HG03196 (cell line): ENCODE results near the gene TMEM115.
"Not testable (repeated sequence)": the region's sequence is repeated elsewhere in the genome, so short reads cannot be mapped to it uniquely, and the experiment has no call there.

ENCODE experiments used
- ATAC-seq: cut with Tn5 transposase; IDR thresholded peaks from one replicate; pipeline ENCODE4 v1.9.1; 2021; ENCODE audit not compliant: unreplicated experiment

Gene TMEM115

GRCh38 chr3:50319181-50319893 is 40.0 kb downstream of the TMEM115 start:
- no peak for ATAC-seq

- ATAC-seq = no peak
Measured at GRCh38 chr3:50318615-50319014, 40.7 kb downstream of the TMEM115 start.

DNA sequence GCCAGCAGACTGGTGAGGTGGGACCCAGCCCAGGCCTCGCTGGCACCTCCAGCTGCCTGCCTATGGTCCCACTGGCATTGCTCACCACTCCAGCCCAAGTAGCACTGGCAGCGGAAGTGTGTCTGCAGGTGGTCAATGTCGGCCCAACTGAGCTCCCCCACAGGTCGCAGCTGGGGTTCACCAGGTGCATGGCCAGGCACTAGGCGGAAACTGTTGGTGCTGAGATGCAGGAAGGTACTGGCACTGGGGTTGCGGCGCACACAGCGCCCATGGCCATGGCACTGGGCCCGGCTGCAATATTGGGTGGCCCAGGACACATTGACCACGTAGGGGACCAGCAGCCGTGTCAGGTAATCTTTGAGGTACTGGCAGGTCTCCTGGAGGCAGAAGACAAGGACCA is 41.2 kb downstream of the TMEM115 start:
- no peak for ATAC-seq

GRCh38 chr3:50317300-50317699 is 42.0 kb downstream of the TMEM115 start:
- ATAC-seq = no peak

DNA sequence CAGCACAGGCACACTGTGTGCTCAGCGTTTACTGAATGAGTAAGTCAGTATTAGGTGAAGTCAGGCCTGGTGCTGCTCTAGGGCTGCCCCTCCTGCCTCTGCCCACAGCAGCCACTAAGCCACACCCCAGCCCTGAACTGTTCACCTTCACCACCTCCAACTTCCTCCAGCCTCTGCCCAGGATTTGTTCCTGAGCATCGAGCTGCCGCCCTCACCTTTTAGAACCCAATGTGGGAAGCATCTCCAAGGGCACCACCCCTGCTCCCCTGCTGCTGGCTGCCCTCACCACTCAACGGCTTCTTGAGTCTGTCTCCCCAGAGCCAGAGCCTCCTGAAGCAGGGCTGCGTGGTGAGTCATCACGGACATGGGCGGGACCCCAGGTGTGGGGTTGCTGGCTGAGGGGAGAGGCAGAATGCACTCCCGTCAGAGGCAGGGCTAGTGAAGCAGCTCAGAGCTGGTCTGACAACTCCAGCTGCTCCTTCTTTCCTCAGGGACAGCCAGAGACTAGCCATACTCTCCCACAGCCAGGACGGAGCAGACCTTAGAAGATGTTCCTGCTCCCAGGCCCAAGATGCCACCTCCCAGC is 42.6 kb downstream of the TMEM115 start:
- ATAC-seq = no peak

DNA sequence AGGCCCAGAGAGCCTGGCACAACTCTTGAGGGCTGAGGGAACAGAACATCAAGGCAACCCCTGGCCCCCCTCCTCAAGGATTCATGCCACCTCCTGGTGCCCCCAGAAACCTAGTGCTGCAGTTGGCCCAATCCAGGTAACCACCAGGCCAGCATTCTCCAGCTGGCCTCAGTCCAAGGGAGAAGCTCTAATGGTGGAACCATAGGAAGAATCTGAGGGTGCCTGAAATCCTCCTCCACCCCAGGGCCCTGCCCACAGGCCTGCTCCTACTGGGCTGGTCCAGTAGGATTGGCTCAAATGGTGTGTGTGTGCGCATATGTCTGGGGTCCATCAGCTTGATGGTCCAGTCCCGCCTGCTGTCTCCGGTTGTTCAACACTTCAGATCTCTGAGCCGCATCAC is 44.5 kb downstream of the TMEM115 start:
- ATAC-seq = no peak

- ATAC-seq = no peak
Measured at GRCh38 chr3:50314342-50314741, 45.0 kb downstream of the TMEM115 start.

- not testable (repeated sequence) for ATAC-seq
Measured at GRCh38 chr3:50312041-50312440, 47.3 kb downstream of the TMEM115 start.
